ENCODE measurements around the gene CPB2.

CPB2 gene

GRCh38 chr13:46103037-46103436 is 1.8 kb downstream of the CPB2 start:
- DNase-seq (ENCODE audit: low read depth in 1 of 2, low spot score in 1 of 2) = no peak
- TF ChIP-seq JUND (IDR thresholded peaks at IDR 0.05; ENCODE audit: low read depth) = no peak
- in situ Hi-C loops (cut with HindIII; ENCODE audit: low pct_unique_long_range_greater_than_20kb, low sequenced_read_pairs) = no loop called here

GRCh38 chr13:46102255-46102605 is 2.6 kb downstream of the CPB2 start:
- TF ChIP-seq JUND (IDR thresholded peaks at IDR 0.05; ENCODE audit: low read depth) = no peak
- in situ Hi-C loops (cut with HindIII; ENCODE audit: low pct_unique_long_range_greater_than_20kb, low sequenced_read_pairs) = no loop called here
- no peak for DNase-seq (ENCODE audit: low read depth in 1 of 2, low spot score in 1 of 2)

- no peak for TF ChIP-seq JUND (IDR thresholded peaks at IDR 0.05; ENCODE audit: low read depth)
- no peak for DNase-seq (ENCODE audit: low read depth in 1 of 2, low spot score in 1 of 2)
- in situ Hi-C loops (cut with HindIII; ENCODE audit: low pct_unique_long_range_greater_than_20kb, low sequenced_read_pairs) = no loop called here
Measured at GRCh38 chr13:46101484-46102254, 3.2 kb downstream of the CPB2 start.

GRCh38 chr13:46101002-46101401 is 3.8 kb downstream of the CPB2 start:
- no peak for DNase-seq (ENCODE audit: low read depth in 1 of 2, low spot score in 1 of 2)
- in situ Hi-C loops (cut with HindIII; ENCODE audit: low pct_unique_long_range_greater_than_20kb, low sequenced_read_pairs) = no loop called here
- no peak for TF ChIP-seq JUND (IDR thresholded peaks at IDR 0.05; ENCODE audit: low read depth)

GRCh38 chr13:46100191-46100815 is 4.5 kb downstream of the CPB2 start:
- TF ChIP-seq JUND (IDR thresholded peaks at IDR 0.05; ENCODE audit: low read depth) = no peak
- DNase-seq (ENCODE audit: low read depth in 1 of 2, low spot score in 1 of 2) = no peak
- in situ Hi-C loops (cut with HindIII; ENCODE audit: low pct_unique_long_range_greater_than_20kb, low sequenced_read_pairs) = no loop called here

- in situ Hi-C loops (cut with HindIII; ENCODE audit: low pct_unique_long_range_greater_than_20kb, low sequenced_read_pairs) = no loop called here
- DNase-seq (ENCODE audit: low read depth in 1 of 2, low spot score in 1 of 2) = no peak
- TF ChIP-seq JUND (IDR thresholded peaks at IDR 0.05; ENCODE audit: low read depth) = no peak
Measured at GRCh38 chr13:46097663-46098062, 7.2 kb downstream of the CPB2 start.

GRCh38 chr13:46097015-46097414 is 7.8 kb downstream of the CPB2 start:
- no peak for TF ChIP-seq JUND (IDR thresholded peaks at IDR 0.05; ENCODE audit: low read depth)
- DNase-seq (ENCODE audit: low read depth in 1 of 2, low spot score in 1 of 2) = no peak
- in situ Hi-C loops (cut with HindIII; ENCODE audit: low pct_unique_long_range_greater_than_20kb, low sequenced_read_pairs) = no loop called here

GRCh38 chr13:46094478-46094877 is 10.4 kb downstream of the CPB2 start:
- no peak for TF ChIP-seq JUND (IDR thresholded peaks at IDR 0.05; ENCODE audit: low read depth)
- in situ Hi-C loops (cut with HindIII; ENCODE audit: low pct_unique_long_range_greater_than_20kb, low sequenced_read_pairs) = no loop called here
- DNase-seq (ENCODE audit: low read depth in 1 of 2, low spot score in 1 of 2) = no peak

- in situ Hi-C loops (cut with HindIII; ENCODE audit: low pct_unique_long_range_greater_than_20kb, low sequenced_read_pairs) = no loop called here
- DNase-seq (ENCODE audit: low read depth in 1 of 2, low spot score in 1 of 2) = no peak
- TF ChIP-seq JUND (IDR thresholded peaks at IDR 0.05; ENCODE audit: low read depth) = no peak
Measured at GRCh38 chr13:46088821-46089562, 15.8 kb downstream of the CPB2 start.

- in situ Hi-C loops (cut with HindIII; ENCODE audit: low pct_unique_long_range_greater_than_20kb, low sequenced_read_pairs) = no loop called here
- no peak for TF ChIP-seq JUND (IDR thresholded peaks at IDR 0.05; ENCODE audit: low read depth)
- no peak for DNase-seq (ENCODE audit: low read depth in 1 of 2, low spot score in 1 of 2)
Measured at GRCh38 chr13:46087481-46087880, 17.4 kb downstream of the CPB2 start.

- no peak for DNase-seq (ENCODE audit: low read depth in 1 of 2, low spot score in 1 of 2)
- in situ Hi-C loops (cut with HindIII; ENCODE audit: low pct_unique_long_range_greater_than_20kb, low sequenced_read_pairs) = no loop called here
- no peak for TF ChIP-seq JUND (IDR thresholded peaks at IDR 0.05; ENCODE audit: low read depth)
Measured at GRCh38 chr13:46086985-46087384, 17.8 kb downstream of the CPB2 start.

- in situ Hi-C loops (cut with HindIII; ENCODE audit: low pct_unique_long_range_greater_than_20kb, low sequenced_read_pairs) = no loop called here
- DNase-seq (ENCODE audit: low read depth in 1 of 2, low spot score in 1 of 2) = no peak
- TF ChIP-seq JUND (IDR thresholded peaks at IDR 0.05; ENCODE audit: low read depth) = no peak
Measured at GRCh38 chr13:46086421-46086922, 18.4 kb downstream of the CPB2 start.

GRCh38 chr13:46085737-46086136 is 19.1 kb downstream of the CPB2 start:
- TF ChIP-seq JUND (IDR thresholded peaks at IDR 0.05; ENCODE audit: low read depth) = no peak
- DNase-seq (ENCODE audit: low read depth in 1 of 2, low spot score in 1 of 2) = no peak
- in situ Hi-C loops (cut with HindIII; ENCODE audit: low pct_unique_long_range_greater_than_20kb, low sequenced_read_pairs) = no loop called here
